GM12878 (cell line): ENCODE measurements around the gene BCR. TPM values are rescaled to one million over a fixed set of nuclear protein-coding genes. Genes with fewer than 3 reads are reported as not detected.

ENCODE experiments used
- ATAC-seq: fragments of 200-7000 bp; cut with Tn5 transposase; 3 replicates; pipeline ENCODE4 v1.9.1; 2020; ENCODE audit warnings: mild to moderate bottlenecking, moderate library complexity
- BruUV-seq: library from RNA; stranded (reverse); fragments of 400-500 nt; replicated peaks from 2 replicates; lab custom pipeline; 2021; lab: Mats Ljungman, UMichigan
- CTCF ChIA-PET: fragments of 300-600 bp; sonication (Branson Sonifier 250); formaldehyde crosslinking; extraction: SDS; loops from one replicate; lab custom pipeline; 2021; ENCODE audit warnings: inconsistent platforms; lab: Yijun Ruan, JAX
- POLR2A ChIA-PET: fragments of 350-600 bp; formaldehyde crosslinking; extraction: SDS; loops from one replicate; lab custom pipeline; 2021; ENCODE audit warnings: inconsistent platforms; lab: Charles Lee
- RAD21 ChIA-PET: fragments of 300-600 bp; sonication (Branson Sonifier 250); formaldehyde crosslinking; loops from one replicate; lab custom pipeline; 2023; ENCODE audit warnings: antibody characterized with exemption; ENCODE audit not compliant: unreplicated experiment; lab: Charles Lee
- SMC1A ChIA-PET: fragments of 300-600 bp; sonication (Branson Sonifier 250); formaldehyde crosslinking; loops from one replicate; lab custom pipeline; 2023; ENCODE audit not compliant: unreplicated experiment, uncharacterized antibody; lab: Charles Lee
- DNase-seq: peaks from one replicate; pipeline ENCODE4 v3.0.0-alpha.2; 2011; ENCODE audit warnings: low read depth, low spot score
- FAIRE-seq: peaks from 3 replicates; lab custom pipeline; 2011; peaks lifted over from hg19 to GRCh38; lab: Jason Lieb, UNC
- H2AFZ ChIP-seq: 2 replicates; pipeline ENCODE4 v1.6.0; 2011; ENCODE audit warnings: low read depth, low read length, control low read depth; ENCODE audit not compliant: control insufficient read depth
- H3K27ac ChIP-seq: 2 replicates; pipeline ENCODE4 v1.5.1; 2011; ENCODE audit warnings: control low read depth; ENCODE audit not compliant: control insufficient read depth, insufficient read depth
- H3K27me3 ChIP-seq, 2 experiments: replicated peaks in 1 of 2; 2 replicates each; pipeline versions ENCODE4 v1.6.0 to v1.6.1; 2011; ENCODE audit warnings: low read length in 1 of 2; ENCODE audit not compliant: control insufficient read depth in 2 of 2, insufficient read depth in 2 of 2
- H3K36me3 ChIP-seq, 2 experiments: 2 replicates each; pipeline ENCODE4 v1.5.1; 2011; ENCODE audit warnings: low read length in 1 of 2; ENCODE audit not compliant: control insufficient read depth in 2 of 2, insufficient read depth in 2 of 2
- H3K4me1 ChIP-seq: 2 replicates; pipeline ENCODE4 v1.6.1; 2011; ENCODE audit warnings: mild to moderate bottlenecking, low read length, moderate library complexity, mixed read lengths; ENCODE audit not compliant: control insufficient read depth, insufficient read depth
- H3K4me2 ChIP-seq: 2 replicates; pipeline ENCODE4 v1.6.0; 2011; ENCODE audit warnings: control low read depth; ENCODE audit not compliant: control insufficient read depth, insufficient read depth
- H3K4me3 ChIP-seq: fragments of 200-600 bp; sonication (generic); 2 replicates; pipeline ENCODE4 v1.5.1; 2016
- H3K79me2 ChIP-seq: 2 replicates; pipeline ENCODE4 v1.6.0; 2011; ENCODE audit warnings: low read length; ENCODE audit not compliant: control insufficient read depth, insufficient read depth
- H3K9ac ChIP-seq: 2 replicates; pipeline ENCODE4 v1.8.0; 2011; ENCODE audit warnings: low read length, control low read depth, mixed read lengths; ENCODE audit not compliant: control insufficient read depth, insufficient read depth
- H3K9me3 ChIP-seq: replicated peaks from 3 replicates; pipeline ENCODE4 v1.5.1; 2011; ENCODE audit warnings: mild to moderate bottlenecking, low read length; ENCODE audit not compliant: control insufficient read depth, insufficient read depth
- H4K20me1 ChIP-seq: 2 replicates; pipeline ENCODE4 v1.6.0; 2011; ENCODE audit not compliant: control insufficient read depth, insufficient read depth
- CBX3 ChIP-seq: fragments of 200-600 bp; sonication (generic); IDR thresholded peaks from 2 replicates; pipeline ENCODE4 v1.6.1; 2016; ENCODE audit warnings: low read depth, borderline replicate concordance
- CBX5 ChIP-seq: sonication (generic); IDR thresholded peaks from 2 replicates; pipeline ENCODE4 v1.6.1; 2016; ENCODE audit warnings: low read depth, moderate library complexity, mild to moderate bottlenecking, inconsistent platforms
- E2F8 ChIP-seq: fragments of 450-650 bp; IDR thresholded peaks from 2 replicates; pipeline ENCODE4 v1.6.1; 2018; ENCODE audit warnings: mild to moderate bottlenecking, low read depth, moderate library complexity; ENCODE audit not compliant: partially characterized antibody
- FOXK2 ChIP-seq: fragments of 450-650 bp; IDR thresholded peaks from 2 replicates; pipeline ENCODE4 v1.6.1; 2017; ENCODE audit warnings: mild to moderate bottlenecking, moderate library complexity
- PAX5 ChIP-seq: IDR thresholded peaks from 2 replicates; pipeline ENCODE4 v1.6.1; 2011; ENCODE audit warnings: low read depth, low read length, borderline replicate concordance
- STAT1 ChIP-seq: fragments of 450-650 bp; conservative IDR thresholded peaks from 2 replicates; pipeline ENCODE4 v1.6.1; 2014; ENCODE audit warnings: antibody characterized with exemption, mild to moderate bottlenecking
- USF1 ChIP-seq: IDR thresholded peaks from 2 replicates; pipeline ENCODE4 v1.6.1; 2011; ENCODE audit warnings: borderline replicate concordance, low read depth, mild to moderate bottlenecking, moderate library complexity, mixed read lengths, low read length; ENCODE audit not compliant: insufficient read depth; ENCODE audit errors: extremely low read length
- ZNF24 ChIP-seq: fragments of 450-650 bp; IDR thresholded peaks from 2 replicates; pipeline ENCODE4 v1.6.1; 2017; ENCODE audit warnings: antibody characterized with exemption, mild to moderate bottlenecking
- WGBS: methylation state at CpG from one replicate; pipeline ENCODE4 v1.1.6; 2016; ENCODE audit warnings: low lambda C conversion rate; ENCODE audit not compliant: insufficient replicate concordance, insufficient coverage; ENCODE audit errors: missing lambda C conversion rate; 5-methylcytosine and 5-hydroxymethylcytosine counted together
- in situ Hi-C: fragments of 300-500 bp; cut with MboI; formaldehyde crosslinking; loops from 9 replicates; pipeline ENCODE4 v1.14.3; 2018; ENCODE audit warnings: mixed read lengths
- intact Hi-C: fragments of 100-400 bp; cut with micrococcal nuclease; formaldehyde crosslinking; loops from one replicate; pipeline ENCODE4 v1.14.2; 2022; ENCODE audit not compliant: unreplicated experiment
- polyA plus RNA-seq, 11 experiments: library from polyadenylated mRNA; depleted of rRNA in 4 of 11; unstranded in 6 of 11; stranded (reverse) in 5 of 11; fragments of >200 nt; fragmentation: Nextera tagmentation in 4 of 11; fragmentation: Illumina TruSeq in 1 of 11; extraction: Ambion mirVana in 4 of 11; extraction: Trizol in 1 of 11; gene quantifications; 1 replicate in 1 of 11; 2 replicates in 10 of 11; pipeline versions ENCODE4 v1.2.1 to v1.2.3, GENCODE V29; 2011 to 2016; ENCODE audit warnings: inconsistent platforms in 2 of 11, missing spikeins in 2 of 11, low read depth in 1 of 11
- total RNA-seq, 4 experiments: library from RNA; depleted of rRNA in 3 of 4; stranded (reverse); fragments of >200 nt in 3 of 4; fragmentation: Illumina TruSeq in 1 of 4; extraction: Trizol in 1 of 4; gene quantifications; 2 replicates each; pipeline versions ENCODE4 v1.2.1 to v1.2.3, GENCODE V29; 2013 to 2021
- TF ChIP-seq, protein P1 (sequence below): fragments of 450-650 bp; IDR thresholded peaks from 2 replicates; pipeline ENCODE4 v1.6.1; 2017; ENCODE audit warnings: mild to moderate bottlenecking, moderate library complexity
- TF ChIP-seq, protein P2 (sequence below): fragments of 450-650 bp; IDR thresholded peaks from 2 replicates; pipeline ENCODE4 v1.6.1; 2016; ENCODE audit warnings: mild to moderate bottlenecking, moderate library complexity, borderline replicate concordance

The BCR gene
- total and polyA plus RNA-seq, 10 of the 15 experiments (the other 5 are each of a cell fraction or from before 2014, with no cell fraction given): 1.7 to 64.7 (median 18.4) TPM

GRCh38 chr22:23294221-23294620, 113.9 kb downstream of the BCR start (continued):
- TF ChIP-seq E2F8 (no peak), STAT1 (no peak), ZNF24 (no peak)
- TF ChIP-seq, protein P1, sequence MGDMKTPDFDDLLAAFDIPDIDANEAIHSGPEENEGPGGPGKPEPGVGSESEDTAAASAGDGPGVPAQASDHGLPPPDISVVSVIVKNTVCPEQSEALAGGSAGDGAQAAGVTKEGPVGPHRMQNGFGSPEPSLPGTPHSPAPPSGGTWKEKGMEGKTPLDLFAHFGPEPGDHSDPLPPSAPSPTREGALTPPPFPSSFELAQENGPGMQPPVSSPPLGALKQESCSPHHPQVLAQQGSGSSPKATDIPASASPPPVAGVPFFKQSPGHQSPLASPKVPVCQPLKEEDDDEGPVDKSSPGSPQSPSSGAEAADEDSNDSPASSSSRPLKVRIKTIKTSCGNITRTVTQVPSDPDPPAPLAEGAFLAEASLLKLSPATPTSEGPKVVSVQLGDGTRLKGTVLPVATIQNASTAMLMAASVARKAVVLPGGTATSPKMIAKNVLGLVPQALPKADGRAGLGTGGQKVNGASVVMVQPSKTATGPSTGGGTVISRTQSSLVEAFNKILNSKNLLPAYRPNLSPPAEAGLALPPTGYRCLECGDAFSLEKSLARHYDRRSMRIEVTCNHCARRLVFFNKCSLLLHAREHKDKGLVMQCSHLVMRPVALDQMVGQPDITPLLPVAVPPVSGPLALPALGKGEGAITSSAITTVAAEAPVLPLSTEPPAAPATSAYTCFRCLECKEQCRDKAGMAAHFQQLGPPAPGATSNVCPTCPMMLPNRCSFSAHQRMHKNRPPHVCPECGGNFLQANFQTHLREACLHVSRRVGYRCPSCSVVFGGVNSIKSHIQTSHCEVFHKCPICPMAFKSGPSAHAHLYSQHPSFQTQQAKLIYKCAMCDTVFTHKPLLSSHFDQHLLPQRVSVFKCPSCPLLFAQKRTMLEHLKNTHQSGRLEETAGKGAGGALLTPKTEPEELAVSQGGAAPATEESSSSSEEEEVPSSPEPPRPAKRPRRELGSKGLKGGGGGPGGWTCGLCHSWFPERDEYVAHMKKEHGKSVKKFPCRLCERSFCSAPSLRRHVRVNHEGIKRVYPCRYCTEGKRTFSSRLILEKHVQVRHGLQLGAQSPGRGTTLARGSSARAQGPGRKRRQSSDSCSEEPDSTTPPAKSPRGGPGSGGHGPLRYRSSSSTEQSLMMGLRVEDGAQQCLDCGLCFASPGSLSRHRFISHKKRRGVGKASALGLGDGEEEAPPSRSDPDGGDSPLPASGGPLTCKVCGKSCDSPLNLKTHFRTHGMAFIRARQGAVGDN: no peak

- H3K27ac ChIP-seq: no peak overlapping the region
- no peaks in the 10 kb centered on the region for H4K20me1 ChIP-seq
- H3K79me2 ChIP-seq: no peaks in the 10 kb centered on the region
- intact Hi-C loops: no loop called here
- in situ Hi-C loops: no loop called here
- WGBS: 81% methylated on average over 6 of the region's 6 CpGs
- no peaks in the 10 kb centered on the region for H3K4me1 ChIP-seq
- no TSS peak for BruUV-seq
- ATAC-seq (no peak), DNase-seq (no peak), FAIRE-seq (no peak)
- RAD21 ChIA-PET: no interaction called here
- no peak overlapping the region for H3K9ac ChIP-seq
- no peaks in the 10 kb centered on the region for H3K27me3 ChIP-seq
- no peak overlapping the region for H3K4me3 ChIP-seq
- no peak overlapping the region for H3K4me2 ChIP-seq
- no peaks in the 10 kb centered on the region for H3K9me3 ChIP-seq
- H3K36me3 ChIP-seq: peaks cover 0 to 10% of the 10 kb centered on the region in 2 experiments; a peak in 3 of 4 replicates
- H2AFZ ChIP-seq: no peak overlapping the region
- CTCF ChIA-PET: interaction anchor here (1.0 kb wide), 1 partner anchor 10 kb away, joined by 3 read pairs; no protein-coding TSS in a partner anchor
- POLR2A ChIA-PET: no interaction called here
- SMC1A ChIA-PET: interaction anchor here (0.8 kb wide), 1 partner anchor 162 kb away, joined by 3 read pairs; no protein-coding TSS in a partner anchor
- TF ChIP-seq FOXK2 (no peak), USF1 (no peak), CBX5 (no peak), CBX3 (no peak), PAX5 (no peak)
- TF ChIP-seq, protein P2, sequence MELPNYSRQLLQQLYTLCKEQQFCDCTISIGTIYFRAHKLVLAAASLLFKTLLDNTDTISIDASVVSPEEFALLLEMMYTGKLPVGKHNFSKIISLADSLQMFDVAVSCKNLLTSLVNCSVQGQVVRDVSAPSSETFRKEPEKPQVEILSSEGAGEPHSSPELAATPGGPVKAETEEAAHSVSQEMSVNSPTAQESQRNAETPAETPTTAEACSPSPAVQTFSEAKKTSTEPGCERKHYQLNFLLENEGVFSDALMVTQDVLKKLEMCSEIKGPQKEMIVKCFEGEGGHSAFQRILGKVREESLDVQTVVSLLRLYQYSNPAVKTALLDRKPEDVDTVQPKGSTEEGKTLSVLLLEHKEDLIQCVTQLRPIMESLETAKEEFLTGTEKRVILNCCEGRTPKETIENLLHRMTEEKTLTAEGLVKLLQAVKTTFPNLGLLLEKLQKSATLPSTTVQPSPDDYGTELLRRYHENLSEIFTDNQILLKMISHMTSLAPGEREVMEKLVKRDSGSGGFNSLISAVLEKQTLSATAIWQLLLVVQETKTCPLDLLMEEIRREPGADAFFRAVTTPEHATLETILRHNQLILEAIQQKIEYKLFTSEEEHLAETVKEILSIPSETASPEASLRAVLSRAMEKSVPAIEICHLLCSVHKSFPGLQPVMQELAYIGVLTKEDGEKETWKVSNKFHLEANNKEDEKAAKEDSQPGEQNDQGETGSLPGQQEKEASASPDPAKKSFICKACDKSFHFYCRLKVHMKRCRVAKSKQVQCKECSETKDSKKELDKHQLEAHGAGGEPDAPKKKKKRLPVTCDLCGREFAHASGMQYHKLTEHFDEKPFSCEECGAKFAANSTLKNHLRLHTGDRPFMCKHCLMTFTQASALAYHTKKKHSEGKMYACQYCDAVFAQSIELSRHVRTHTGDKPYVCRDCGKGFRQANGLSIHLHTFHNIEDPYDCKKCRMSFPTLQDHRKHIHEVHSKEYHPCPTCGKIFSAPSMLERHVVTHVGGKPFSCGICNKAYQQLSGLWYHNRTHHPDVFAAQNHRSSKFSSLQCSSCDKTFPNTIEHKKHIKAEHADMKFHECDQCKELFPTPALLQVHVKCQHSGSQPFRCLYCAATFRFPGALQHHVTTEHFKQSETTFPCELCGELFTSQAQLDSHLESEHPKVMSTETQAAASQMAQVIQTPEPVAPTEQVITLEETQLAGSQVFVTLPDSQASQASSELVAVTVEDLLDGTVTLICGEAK: no peak
Observed at GRCh38 chr22:23300476-23300875, 120.2 kb downstream of the BCR start.
